CD14-positive monocyte (primary cell): ENCODE measurements around the gene AADACL3. TPM values are rescaled to one million over a fixed set of nuclear protein-coding genes. Genes with fewer than 3 reads are reported as not detected.
"Not testable (repeated sequence)": the region's sequence is repeated elsewhere in the genome, so short reads cannot be mapped to it uniquely, and the experiment has no call there.

ENCODE experiments used
- DNase-seq, 3 donors: peaks; one replicate each; pipeline ENCODE4 v3.0.0-alpha.2; 2011 to 2022
- H2AFZ ChIP-seq: 2 replicates; pipeline ENCODE4 v1.6.0; 2012; ENCODE audit warnings: mild to moderate bottlenecking, low read depth, low read length, inconsistent platforms; ENCODE audit not compliant: insufficient read depth, poor library complexity, severe bottlenecking
- H3K27ac ChIP-seq, 2 donors: 1 replicate in 1 of 2; 2 replicates in 1 of 2; pipeline ENCODE4 v1.5.1; 2012 to 2013; ENCODE audit warnings: low read length in 2 of 2, control low read depth in 1 of 2, inconsistent platforms in 1 of 2, low read depth in 1 of 2, mild to moderate bottlenecking in 1 of 2
- H3K27me3 ChIP-seq, 2 donors: one replicate each; pipeline versions ENCODE4 v1.6.0 to v1.6.1; 2011 to 2013; ENCODE audit warnings: low read length in 2 of 2; ENCODE audit not compliant: control insufficient read depth in 2 of 2, insufficient read depth in 2 of 2
- H3K36me3 ChIP-seq, 2 donors: replicated peaks in 1 of 2; 1 replicate in 1 of 2; 2 replicates in 1 of 2; pipeline versions ENCODE4 v1.5.1 to v1.6.1; 2012 to 2013; ENCODE audit warnings: low read length in 2 of 2, control low read depth in 1 of 2, inconsistent platforms in 1 of 2, mild to moderate bottlenecking in 1 of 2; ENCODE audit not compliant: insufficient read depth in 2 of 2, control insufficient read depth in 1 of 2
- H3K4me1 ChIP-seq, 2 donors: 1 replicate in 1 of 2; 2 replicates in 1 of 2; pipeline versions ENCODE4 v1.5.1 to v1.6.1; 2012 to 2013; ENCODE audit warnings: low read length in 2 of 2, control low read depth in 1 of 2, inconsistent platforms in 1 of 2, mild to moderate bottlenecking in 1 of 2, moderate library complexity in 1 of 2; ENCODE audit not compliant: insufficient read depth in 2 of 2, control insufficient read depth in 1 of 2
- H3K4me2 ChIP-seq: replicated peaks from 2 replicates; pipeline ENCODE3; 2012; ENCODE audit warnings: low read length, moderate library complexity, mild to moderate bottlenecking; ENCODE audit not compliant: poor library complexity, severe bottlenecking; ENCODE audit errors: extremely low read depth
- H3K4me3 ChIP-seq, 3 experiments: fragments of 200-600 bp in 1 of 3; sonication (generic) in 1 of 3; replicated peaks in 1 of 3; 1 replicate in 2 of 3; 2 replicates in 1 of 3; pipeline ENCODE4 v1.5.1; 2011 to 2013; ENCODE audit warnings: low read length in 3 of 3, mild to moderate bottlenecking in 3 of 3, control low read depth in 2 of 3, low read depth in 2 of 3, inconsistent platforms in 1 of 3, moderate library complexity in 1 of 3
- H3K79me2 ChIP-seq: 2 replicates; pipeline ENCODE4 v1.6.0; 2012; ENCODE audit warnings: mild to moderate bottlenecking, control low read depth, inconsistent platforms, low read length, moderate library complexity; ENCODE audit not compliant: insufficient read depth
- H3K9ac ChIP-seq: 2 replicates; pipeline ENCODE4 v1.6.0; 2017; ENCODE audit warnings: low read length, mild to moderate bottlenecking; ENCODE audit not compliant: insufficient read depth, poor library complexity, severe bottlenecking
- H3K9me3 ChIP-seq, 2 donors: replicated peaks in 1 of 2; 1 replicate in 1 of 2; 2 replicates in 1 of 2; pipeline versions ENCODE4 v1.5.1 to v1.6.1; 2012 to 2013; ENCODE audit warnings: low read length in 2 of 2, control low read depth in 1 of 2; ENCODE audit not compliant: control insufficient read depth in 1 of 2, insufficient read depth in 1 of 2
- H4K20me1 ChIP-seq: 2 replicates; pipeline ENCODE4 v1.6.0; 2012; ENCODE audit warnings: mild to moderate bottlenecking, low read length, control low read depth, moderate library complexity; ENCODE audit not compliant: insufficient read depth
- H3K27ac Mint-ChIP-seq, 7 donors: one replicate each; pipeline ENCODE4 v1.8.0; 2020; ENCODE audit warnings: mild to moderate bottlenecking in 7 of 7, mixed read lengths in 7 of 7, moderate library complexity in 6 of 7, inconsistent platforms in 2 of 7
- H3K27me3 Mint-ChIP-seq, 3 donors: one replicate each; pipeline ENCODE4 v1.8.0; 2021 to 2022; ENCODE audit warnings: low read depth in 3 of 3, mild to moderate bottlenecking in 3 of 3, mixed read lengths in 3 of 3, moderate library complexity in 3 of 3, inconsistent platforms in 1 of 3
- H3K36me3 Mint-ChIP-seq, 2 donors: one replicate each; pipeline ENCODE4 v1.8.0; 2020; ENCODE audit warnings: mixed read lengths in 2 of 2, inconsistent platforms in 1 of 2, mild to moderate bottlenecking in 1 of 2
- H3K4me1 Mint-ChIP-seq: one replicate; pipeline ENCODE4 v1.8.0; 2020; ENCODE audit warnings: mild to moderate bottlenecking, mixed read lengths
- H3K4me3 Mint-ChIP-seq, 2 donors: one replicate each; pipeline ENCODE4 v1.8.0; 2020; ENCODE audit warnings: mild to moderate bottlenecking in 2 of 2, mixed read lengths in 2 of 2, moderate library complexity in 1 of 2
- H3K9me3 Mint-ChIP-seq, 7 donors: one replicate each; pipeline ENCODE4 v1.8.0; 2020 to 2022; ENCODE audit warnings: mixed read lengths in 7 of 7, mild to moderate bottlenecking in 6 of 7, moderate library complexity in 6 of 7, inconsistent platforms in 2 of 7
- WGBS: methylation state at CpG from one replicate; pipeline ENCODE4 v1.1.5; 2013; ENCODE audit warnings: missing lambda C conversion rate; ENCODE audit not compliant: insufficient coverage; 5-methylcytosine and 5-hydroxymethylcytosine counted together
- intact Hi-C, 2 donors: fragments of 100-400 bp; cut with micrococcal nuclease; formaldehyde crosslinking; loops; one replicate each; pipeline versions ENCODE4 v1.15.0 to v1.15.1; 2023
- polyA plus RNA-seq, 3 donors: library from polyadenylated mRNA; depleted of rRNA in 1 of 3; unstranded in 2 of 3; stranded (reverse) in 1 of 3; fragments of 300-500 nt in 2 of 3; fragments of >200 nt in 1 of 3; fragmentation: Illumina TruSeq in 2 of 3; gene quantifications; 1 replicate in 2 of 3; 2 replicates in 1 of 3; pipeline ENCODE4 v1.2.3, GENCODE V29; 2012 to 2021
- TF ChIP-seq, protein P1 (sequence below): fragments of 200-600 bp; IDR thresholded peaks from one replicate; pipeline ENCODE4 v1.8.0; 2022; ENCODE audit warnings: antibody characterized with exemption, mild to moderate bottlenecking

The AADACL3 gene
- polyA plus RNA-seq, 3 donors: not detected

GRCh38 chr1:12730156-12730555 lies 14.2 kb downstream of the AADACL3 start:
- no peak overlapping the region for H3K9ac ChIP-seq
- peaks cover 0 to 6% of the 10 kb centered on the region in 2 donors for H3K9me3 ChIP-seq
- no peaks in the 10 kb centered on the region for H3K4me1 ChIP-seq
- H3K27ac Mint-ChIP-seq: no peak overlapping the region
- no peak overlapping the region for H2AFZ ChIP-seq
- H3K9me3 Mint-ChIP-seq: peaks cover 4 to 32% (median 24%) of the 10 kb centered on the region in 7 donors
- no peaks in the 10 kb centered on the region for H3K27me3 ChIP-seq
- H3K4me2 ChIP-seq: no peak overlapping the region
- H3K27ac ChIP-seq: no peak overlapping the region
- H3K4me3 Mint-ChIP-seq: no peak overlapping the region
- no CpG with 5 or more reads among the region's 1 CpG for WGBS
- peaks cover 11 to 15% (median 13%) of the 10 kb centered on the region in 3 donors for H3K27me3 Mint-ChIP-seq
- DNase-seq: no peak
- H3K4me1 Mint-ChIP-seq: no peaks in the 10 kb centered on the region
- no peaks in the 10 kb centered on the region for H3K79me2 ChIP-seq
- TF ChIP-seq, protein P1, sequence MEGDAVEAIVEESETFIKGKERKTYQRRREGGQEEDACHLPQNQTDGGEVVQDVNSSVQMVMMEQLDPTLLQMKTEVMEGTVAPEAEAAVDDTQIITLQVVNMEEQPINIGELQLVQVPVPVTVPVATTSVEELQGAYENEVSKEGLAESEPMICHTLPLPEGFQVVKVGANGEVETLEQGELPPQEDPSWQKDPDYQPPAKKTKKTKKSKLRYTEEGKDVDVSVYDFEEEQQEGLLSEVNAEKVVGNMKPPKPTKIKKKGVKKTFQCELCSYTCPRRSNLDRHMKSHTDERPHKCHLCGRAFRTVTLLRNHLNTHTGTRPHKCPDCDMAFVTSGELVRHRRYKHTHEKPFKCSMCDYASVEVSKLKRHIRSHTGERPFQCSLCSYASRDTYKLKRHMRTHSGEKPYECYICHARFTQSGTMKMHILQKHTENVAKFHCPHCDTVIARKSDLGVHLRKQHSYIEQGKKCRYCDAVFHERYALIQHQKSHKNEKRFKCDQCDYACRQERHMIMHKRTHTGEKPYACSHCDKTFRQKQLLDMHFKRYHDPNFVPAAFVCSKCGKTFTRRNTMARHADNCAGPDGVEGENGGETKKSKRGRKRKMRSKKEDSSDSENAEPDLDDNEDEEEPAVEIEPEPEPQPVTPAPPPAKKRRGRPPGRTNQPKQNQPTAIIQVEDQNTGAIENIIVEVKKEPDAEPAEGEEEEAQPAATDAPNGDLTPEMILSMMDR: no peak
- intact Hi-C loops: no loop called here
- no peak overlapping the region for H3K4me3 ChIP-seq
- H3K36me3 ChIP-seq: no peaks in the 10 kb centered on the region
- H4K20me1 ChIP-seq: no peaks in the 10 kb centered on the region
- H3K36me3 Mint-ChIP-seq: no peaks in the 10 kb centered on the region

DNA sequence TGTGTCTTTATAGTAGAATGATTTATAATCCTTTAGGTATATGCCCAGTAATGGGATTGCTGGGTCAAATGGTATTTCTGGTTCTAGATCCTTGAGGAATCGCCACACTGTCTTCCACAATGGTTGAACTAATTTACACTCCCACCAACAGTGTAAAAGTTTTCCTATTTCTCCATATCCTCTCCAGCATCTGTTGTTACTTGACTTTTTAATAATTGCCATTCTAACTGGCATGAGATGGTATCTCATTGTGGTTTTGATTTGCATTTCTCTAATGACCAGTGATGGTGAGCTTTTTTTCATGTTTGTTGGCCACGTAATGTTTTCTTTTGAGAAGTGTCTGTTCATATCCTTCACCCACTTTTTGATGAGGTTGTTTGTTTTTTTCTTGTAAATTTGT lies 15.2 kb downstream of the AADACL3 start:
- H3K9me3 Mint-ChIP-seq: peaks cover 4 to 32% (median 24%) of the 10 kb centered on the region in 7 donors
- DNase-seq, H3K36me3 Mint-ChIP-seq, H3K4me1 Mint-ChIP-seq, H3K4me1 ChIP-seq, H3K36me3 ChIP-seq, intact Hi-C loops, H3K9ac ChIP-seq, H2AFZ ChIP-seq, H3K79me2 ChIP-seq, H3K4me3 Mint-ChIP-seq, H3K27ac ChIP-seq, H3K4me2 ChIP-seq, H3K4me3 ChIP-seq, H4K20me1 ChIP-seq, H3K9me3 ChIP-seq, H3K27ac Mint-ChIP-seq, H3K27me3 ChIP-seq: not testable (repeated sequence)
- peaks cover 11 to 16% (median 13%) of the 10 kb centered on the region in 3 donors for H3K27me3 Mint-ChIP-seq
- no CpG with 5 or more reads among the region's 2 CpGs for WGBS
